ENCODE results near the gene DISC1. TPM values are rescaled to one million over a fixed set of nuclear protein-coding genes. Genes with fewer than 3 reads are reported as not detected.
"Not testable (repeated sequence)": the region's sequence is repeated elsewhere in the genome, so short reads cannot be mapped to it uniquely, and the experiment has no call there.

DISC1 gene
- total RNA-seq, 3 donors from 2014 or later = 4.8 to 11.3 (median 8.9) TPM

GRCh38 chr1:231940116-231940515 lies 313.5 kb downstream of the DISC1 start:
- Histone ChIP-seq H3K4me1 (ENCODE audit: low read depth) (peaks cover 11% of the 10 kb centered on the region), H3K4me3 (no peak overlapping the region), H3K9me3 (no peaks in the 10 kb centered on the region), H3K36me3 (ENCODE audit: low read depth) (no peaks in the 10 kb centered on the region)
- no peak for DNase-seq
- TF ChIP-seq CTCF (IDR thresholded peaks at IDR 0.05) = no peak
- ATAC-seq = no peak
- intact Hi-C loops (cut with DNase I, micrococcal nuclease) = no loop called here

GRCh38 chr1:231940701-231941100 lies 314.1 kb downstream of the DISC1 start:
- DNase-seq = no peak
- H3K9me3 ChIP-seq = no peaks in the 10 kb centered on the region
- no peak for TF ChIP-seq CTCF (IDR thresholded peaks at IDR 0.05)
- intact Hi-C loops (cut with DNase I, micrococcal nuclease) = no loop called here
- ATAC-seq = peak; percentile 52
- H3K4me3 ChIP-seq = no peak overlapping the region
- H3K36me3 ChIP-seq (ENCODE audit: low read depth) = no peaks in the 10 kb centered on the region
- peaks cover 5% of the 10 kb centered on the region for H3K4me1 ChIP-seq (ENCODE audit: low read depth)

DNA sequence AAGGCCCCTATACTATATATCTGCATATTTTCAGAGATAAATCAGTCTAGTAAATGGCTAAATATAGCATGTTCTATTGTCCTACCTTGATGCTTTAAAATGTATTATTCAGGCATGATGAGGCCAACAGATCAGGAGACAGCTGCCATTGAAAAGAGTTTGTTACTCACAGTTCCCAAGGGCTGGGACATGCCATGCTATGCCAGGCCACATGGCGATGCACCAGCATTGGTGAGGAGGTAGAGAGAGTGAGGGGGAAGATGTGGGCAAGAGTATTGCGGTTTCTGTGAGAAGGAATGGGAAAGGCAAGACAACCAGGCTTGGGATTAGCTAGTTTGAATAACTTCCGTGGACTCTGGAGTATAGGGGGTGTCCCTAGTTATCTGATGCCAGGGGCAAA lies 316.5 kb downstream of the DISC1 start:
- H3K4me1 ChIP-seq (ENCODE audit: low read depth) = no peaks in the 10 kb centered on the region
- no peak for DNase-seq
- no peak for TF ChIP-seq CTCF (IDR thresholded peaks at IDR 0.05)
- intact Hi-C loops (cut with DNase I, micrococcal nuclease) = no loop called here
- no peaks in the 10 kb centered on the region for H3K36me3 ChIP-seq (ENCODE audit: low read depth)
- no peak for ATAC-seq
- no peak overlapping the region for H3K4me3 ChIP-seq
- H3K9me3 ChIP-seq = no peaks in the 10 kb centered on the region

DNA sequence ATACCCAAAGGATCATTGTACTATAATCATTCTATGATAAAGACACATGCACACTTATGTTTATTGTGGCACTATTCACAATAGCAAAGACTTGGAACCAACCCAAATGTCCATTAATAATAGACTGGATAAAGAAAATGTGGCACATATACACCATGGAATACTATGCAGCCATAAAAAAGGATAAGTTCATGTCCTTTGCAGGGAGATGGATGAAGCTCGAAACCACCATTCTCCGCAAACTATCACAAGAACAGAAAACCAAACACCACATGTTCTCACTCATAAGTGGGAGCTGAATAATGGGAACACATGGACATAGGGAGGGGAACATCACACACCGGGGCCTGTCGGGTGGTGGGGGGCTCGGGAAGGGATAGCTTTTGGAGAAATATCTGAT lies 321.5 kb downstream of the DISC1 start:
- intact Hi-C loops (cut with DNase I, micrococcal nuclease); ATAC-seq: not testable (repeated sequence)

DNA sequence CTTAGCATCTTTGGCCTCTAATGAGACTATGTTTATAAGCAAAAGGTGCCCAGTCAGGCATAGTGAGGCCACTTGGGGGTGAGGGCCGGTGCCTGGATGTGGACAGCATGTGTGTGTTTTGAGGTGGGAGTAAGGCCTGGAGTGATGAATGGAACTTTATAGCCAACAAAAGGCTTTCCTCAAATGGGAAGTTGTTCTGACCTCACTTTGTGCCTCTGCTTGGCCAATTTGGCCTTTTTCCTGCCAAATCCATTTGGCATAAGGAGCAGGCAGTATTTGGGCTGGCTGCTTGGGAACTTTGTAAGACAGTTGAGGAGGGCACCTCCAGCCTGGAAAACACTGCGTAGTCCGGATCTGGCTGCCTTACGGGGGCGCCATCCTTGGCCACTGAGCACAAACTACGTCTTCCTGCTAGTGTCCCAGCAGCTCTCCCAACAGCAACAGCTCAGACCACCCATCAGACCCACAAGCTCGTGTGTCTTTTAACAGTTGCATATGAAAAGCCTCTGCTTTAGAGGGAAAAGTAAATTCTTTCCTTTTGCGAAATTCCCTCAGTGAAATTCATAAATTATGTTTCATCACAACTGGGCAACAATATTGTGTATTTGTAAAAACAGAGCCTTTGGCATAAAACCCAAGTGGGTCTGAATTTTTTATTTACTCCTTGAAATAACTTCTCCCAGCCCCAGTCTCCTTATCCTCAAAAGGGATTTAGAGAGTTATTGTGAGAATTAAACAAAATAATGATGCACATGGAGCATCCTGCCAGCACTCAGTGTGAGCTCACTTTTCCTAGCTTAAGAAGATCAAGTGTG lies 322.9 kb downstream of the DISC1 start:
- no peak for ATAC-seq
- no peaks in the 10 kb centered on the region for H3K4me1 ChIP-seq (ENCODE audit: low read depth)
- TF ChIP-seq CTCF (IDR thresholded peaks at IDR 0.05) = no peak

More for the DNA sequence above, 321.5 kb downstream of the DISC1 start:
- not testable (repeated sequence) for DNase-seq; H3K4me3 ChIP-seq; H3K36me3 ChIP-seq (ENCODE audit: low read depth); H3K4me1 ChIP-seq (ENCODE audit: low read depth); H3K9me3 ChIP-seq

GRCh38 chr1:231950331-231951128 lies 323.9 kb downstream of the DISC1 start:
- intact Hi-C loops (cut with DNase I, micrococcal nuclease) = no loop called here
- no peaks in the 10 kb centered on the region for H3K36me3 ChIP-seq (ENCODE audit: low read depth)
- no peak overlapping the region for H3K4me3 ChIP-seq
- H3K9me3 ChIP-seq = no peaks in the 10 kb centered on the region
- no peak for ATAC-seq
- no peak for DNase-seq
- H3K4me1 ChIP-seq (ENCODE audit: low read depth) = no peaks in the 10 kb centered on the region
- no peak for TF ChIP-seq CTCF (IDR thresholded peaks at IDR 0.05)

More for the DNA sequence above, 322.9 kb downstream of the DISC1 start:
- no peak overlapping the region for H3K4me3 ChIP-seq
- no peaks in the 10 kb centered on the region for H3K9me3 ChIP-seq
- H3K36me3 ChIP-seq (ENCODE audit: low read depth) = no peaks in the 10 kb centered on the region
- intact Hi-C loops (cut with DNase I, micrococcal nuclease) = no loop called here
- DNase-seq = peak in 1 of 3 donors; percentile 16
